Vagina (tissue), 2 donors: Measurements from ENCODE around the gene MRPL17.

Experiments
- POLR2A ChIP-seq, 2 donors: fragments of 450-650 bp; IDR thresholded peaks; one replicate each; pipeline ENCODE4 v1.6.1; 2017; ENCODE audit warnings: antibody characterized with exemption in 2 of 2, mild to moderate bottlenecking in 2 of 2, moderate library complexity in 2 of 2
- POLR2AphosphoS5 ChIP-seq, 2 donors: sonication (generic); formaldehyde crosslinking; IDR thresholded peaks; one replicate each; pipeline ENCODE4 v1.9.0; 2017; ENCODE audit warnings: antibody characterized with exemption in 2 of 2, mild to moderate bottlenecking in 2 of 2, low read depth in 1 of 2; ENCODE audit not compliant: insufficient read depth in 1 of 2
- TF ChIP-seq, protein P1 (sequence below), 3 experiments: fragments of 450-650 bp in 2 of 3; fragments of 200-600 bp in 1 of 3; sonication (generic) in 1 of 3; IDR thresholded peaks; one replicate each; pipeline ENCODE4 v1.5.1; 2017 to 2019; ENCODE audit warnings: antibody characterized with exemption in 3 of 3, mild to moderate bottlenecking in 2 of 3, moderate library complexity in 2 of 3

DNA sequence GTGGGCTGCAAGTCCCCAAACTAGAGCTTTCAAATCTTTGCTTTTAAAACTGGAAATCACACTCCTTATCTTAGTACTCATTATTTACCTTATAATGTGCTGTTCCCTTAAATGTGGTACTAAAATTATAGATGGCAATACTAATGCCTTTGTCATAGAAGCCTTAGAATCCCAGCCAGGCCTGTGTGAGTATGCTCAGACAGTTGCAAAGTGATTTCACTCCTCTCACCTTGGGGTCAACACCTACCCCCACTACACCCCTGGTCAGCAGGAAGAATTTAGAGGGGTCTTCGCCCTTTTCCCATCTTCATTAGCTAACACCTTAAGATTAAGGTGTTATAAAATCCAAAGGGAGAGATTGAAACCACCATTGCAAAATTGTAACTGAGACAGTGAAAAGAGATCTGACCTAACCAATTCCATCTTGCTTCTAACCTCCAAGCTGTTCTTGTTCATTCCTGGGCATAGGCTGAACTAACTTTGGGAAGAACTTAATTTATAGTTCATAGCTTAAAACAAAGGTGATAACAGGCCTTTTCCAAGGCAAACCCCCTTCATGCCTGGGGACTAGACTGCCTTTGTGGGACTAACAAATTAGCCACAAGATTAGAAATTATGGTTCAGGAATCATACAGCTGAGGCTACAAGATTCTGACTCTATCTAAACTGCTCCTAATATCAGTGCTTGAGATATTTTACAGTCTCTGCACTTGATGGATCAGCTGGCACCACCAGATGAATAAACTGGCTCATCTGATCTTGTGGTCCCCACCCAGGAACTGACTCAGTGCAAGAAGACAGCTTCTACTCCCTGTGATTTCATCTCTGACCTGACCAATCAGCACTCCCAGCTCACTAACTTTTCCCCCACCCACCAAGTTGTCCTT is 10.4 kb upstream of the MRPL17 start:
- TF ChIP-seq POLR2A (IDR thresholded peaks at IDR 0.05) (no peak), POLR2AphosphoS5 (IDR thresholded peaks at IDR 0.05; ENCODE audit: insufficient read depth in 1 of 2, low read depth in 1 of 2) (no peak)
- TF ChIP-seq, protein P1, sequence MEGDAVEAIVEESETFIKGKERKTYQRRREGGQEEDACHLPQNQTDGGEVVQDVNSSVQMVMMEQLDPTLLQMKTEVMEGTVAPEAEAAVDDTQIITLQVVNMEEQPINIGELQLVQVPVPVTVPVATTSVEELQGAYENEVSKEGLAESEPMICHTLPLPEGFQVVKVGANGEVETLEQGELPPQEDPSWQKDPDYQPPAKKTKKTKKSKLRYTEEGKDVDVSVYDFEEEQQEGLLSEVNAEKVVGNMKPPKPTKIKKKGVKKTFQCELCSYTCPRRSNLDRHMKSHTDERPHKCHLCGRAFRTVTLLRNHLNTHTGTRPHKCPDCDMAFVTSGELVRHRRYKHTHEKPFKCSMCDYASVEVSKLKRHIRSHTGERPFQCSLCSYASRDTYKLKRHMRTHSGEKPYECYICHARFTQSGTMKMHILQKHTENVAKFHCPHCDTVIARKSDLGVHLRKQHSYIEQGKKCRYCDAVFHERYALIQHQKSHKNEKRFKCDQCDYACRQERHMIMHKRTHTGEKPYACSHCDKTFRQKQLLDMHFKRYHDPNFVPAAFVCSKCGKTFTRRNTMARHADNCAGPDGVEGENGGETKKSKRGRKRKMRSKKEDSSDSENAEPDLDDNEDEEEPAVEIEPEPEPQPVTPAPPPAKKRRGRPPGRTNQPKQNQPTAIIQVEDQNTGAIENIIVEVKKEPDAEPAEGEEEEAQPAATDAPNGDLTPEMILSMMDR (IDR thresholded peaks at IDR 0.05), result no peak
